Esophagus muscularis mucosa (tissue), 3 donors: ENCODE results near the gene SOX10.

Source experiments
- CTCF ChIP-seq, 3 experiments: fragments of 200-600 bp in 2 of 3; fragments of 450-650 bp in 1 of 3; sonication (generic) in 2 of 3; IDR thresholded peaks; one replicate each; pipeline ENCODE4 v1.5.1; 2017 to 2019; ENCODE audit warnings: antibody characterized with exemption in 3 of 3, mild to moderate bottlenecking in 2 of 3, moderate library complexity in 1 of 3
- POLR2AphosphoS5 ChIP-seq, 2 donors: sonication (generic); formaldehyde crosslinking; IDR thresholded peaks; one replicate each; pipeline ENCODE4 v1.6.1; 2017; ENCODE audit warnings: antibody characterized with exemption in 2 of 2

DNA sequence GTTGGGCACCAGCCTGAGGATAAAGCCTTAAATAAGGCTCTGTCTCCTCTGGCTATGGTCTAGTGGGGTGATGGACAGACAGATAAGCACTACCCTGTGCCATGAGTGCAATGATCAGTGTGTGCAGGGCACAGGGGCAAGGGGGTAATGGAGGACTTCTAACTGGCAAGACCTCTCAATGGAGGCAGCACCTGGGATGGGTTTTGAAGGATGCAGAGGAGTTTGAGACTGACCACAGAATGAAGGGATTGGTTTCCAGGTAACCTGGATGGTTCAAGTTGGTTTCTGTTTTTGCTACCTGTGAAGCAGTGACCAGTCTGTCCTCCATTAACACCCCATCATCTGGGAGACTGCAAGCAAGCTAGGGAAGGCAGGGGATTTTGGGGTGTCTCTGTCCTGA is 45.0 kb upstream of the SOX10 start:
- TF ChIP-seq CTCF (IDR thresholded peaks at IDR 0.05) (no peak), POLR2AphosphoS5 (IDR thresholded peaks at IDR 0.05) (no peak)
